ENCODE data around the gene ADRA2C. TPM values are rescaled to one million over a fixed set of nuclear protein-coding genes. Genes with fewer than 3 reads are reported as not detected.

Gene ADRA2C
- total and polyA plus RNA-seq, 12 donors = 2.8 to 8.8 (median 5.5) TPM

GRCh38 chr4:3772632-3773031 lies 6.4 kb downstream of the ADRA2C start:
- no peaks in the 10 kb centered on the region for H3K9me3 ChIP-seq
- H3K4me1 ChIP-seq = no peaks in the 10 kb centered on the region
- WGBS, 2 donors = 80 to 83% methylated on average over 8 of the region's 8 CpGs
- DNase-seq (no peak), ATAC-seq (no peak)
- no peak overlapping the region for H3K27ac ChIP-seq
- intact Hi-C loops (cut with DNase I) = loop anchor here in 2 of 10 donors (5.0 kb wide), 2 partner anchors 95 to 105 kb away; no protein-coding TSS in a partner anchor
- TF ChIP-seq CTCF (IDR thresholded peaks at IDR 0.05) = no peak
- H3K27me3 ChIP-seq = peaks cover 0 to 83% (median 66%) of the 10 kb centered on the region in 7 donors
- no peaks in the 10 kb centered on the region for H3K36me3 ChIP-seq
- H3K4me3 ChIP-seq = no peak overlapping the region

- no peak overlapping the region for H3K27ac ChIP-seq
- peak in 1 of 8 donors; percentile 12 for ATAC-seq
- peaks cover 0 to 74% (median 58%) of the 10 kb centered on the region in 7 donors for H3K27me3 ChIP-seq
- intact Hi-C loops (cut with DNase I) = loop anchor here in 2 of 10 donors (5.0 kb wide), 2 partner anchors 94 to 104 kb away; no protein-coding TSS in a partner anchor
- WGBS, 2 donors = 64 to 74% methylated on average over 17 of the region's 17 CpGs
- no peaks in the 10 kb centered on the region for H3K36me3 ChIP-seq
- no peaks in the 10 kb centered on the region for H3K4me1 ChIP-seq
- no peak overlapping the region for H3K4me3 ChIP-seq
- no peak for DNase-seq
- no peak for TF ChIP-seq CTCF (IDR thresholded peaks at IDR 0.05)
- peaks cover 0 to 5% (median 0%) of the 10 kb centered on the region in 11 donors for H3K9me3 ChIP-seq
These were observed 7.4 kb downstream of the ADRA2C start for GRCh38 chr4:3773552-3774001.

DNA sequence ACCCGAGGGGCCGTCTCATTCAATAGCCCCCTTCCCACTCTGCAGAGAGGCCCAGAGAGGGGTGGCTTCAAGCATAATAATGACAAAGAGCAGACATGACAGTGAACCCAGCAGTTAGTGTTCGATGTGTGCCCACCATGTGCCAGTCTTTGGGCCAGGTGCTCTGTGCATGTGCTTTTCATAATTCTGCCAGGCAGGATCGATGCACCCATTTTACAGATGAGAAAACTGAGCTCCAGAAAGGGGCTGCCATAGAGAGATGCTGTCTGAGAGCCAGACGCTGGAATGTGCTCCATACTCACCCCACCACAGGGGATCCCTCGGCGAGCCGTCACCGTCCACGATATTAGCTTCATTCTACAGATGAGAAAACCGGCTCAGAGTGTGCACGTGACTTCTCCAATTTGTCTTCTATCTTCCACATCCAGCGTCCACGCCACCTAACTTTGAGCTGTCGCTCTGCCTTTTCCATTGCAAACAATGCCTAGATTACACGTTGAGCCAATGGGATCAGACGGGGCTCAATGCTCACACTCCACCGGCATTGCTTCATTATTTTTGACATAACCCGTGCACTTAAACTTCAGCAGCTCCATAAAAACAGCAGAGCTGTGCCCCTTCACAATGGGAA lies 8.2 kb downstream of the ADRA2C start:
- Histone ChIP-seq H3K27ac (no peak overlapping the region), H3K9me3 (peaks cover 0 to 7% (median 0%) of the 10 kb centered on the region in 11 donors), H3K27me3 (peaks cover 0 to 71% (median 51%) of the 10 kb centered on the region in 7 donors), H3K4me3 (no peak overlapping the region), H3K36me3 (no peaks in the 10 kb centered on the region), H3K4me1 (no peaks in the 10 kb centered on the region)
- ATAC-seq (no peak), DNase-seq (no peak)
- intact Hi-C loops (cut with DNase I) = loop anchor here in 2 of 10 donors (5.0 kb wide), 2 partner anchors 93 to 103 kb away; no protein-coding TSS in a partner anchor
- no peak for TF ChIP-seq CTCF (IDR thresholded peaks at IDR 0.05)
- 77 to 84% methylated on average over 19 of the region's 19 CpGs for WGBS, 2 donors

GRCh38 chr4:3775005-3775404 lies 8.8 kb downstream of the ADRA2C start:
- no peaks in the 10 kb centered on the region for H3K36me3 ChIP-seq
- no peak for DNase-seq
- H3K27me3 ChIP-seq = peaks cover 0 to 71% (median 47%) of the 10 kb centered on the region in 7 donors
- no peaks in the 10 kb centered on the region for H3K4me1 ChIP-seq
- no peak for TF ChIP-seq CTCF (IDR thresholded peaks at IDR 0.05)
- peaks cover 0 to 7% (median 0%) of the 10 kb centered on the region in 11 donors for H3K9me3 ChIP-seq
- no peak overlapping the region for H3K4me3 ChIP-seq
- H3K27ac ChIP-seq = no peak overlapping the region
- WGBS, 2 donors = 62 to 73% methylated on average over 16 of the region's 16 CpGs
- ATAC-seq = no peak
- intact Hi-C loops (cut with DNase I) = no loop called here
